ENCODE measurements around the gene GLG1. TPM values are rescaled to one million over a fixed set of nuclear protein-coding genes. Genes with fewer than 3 reads are reported as not detected.

GLG1 gene
- total RNA-seq, 1 donor, result 191 TPM

DNA sequence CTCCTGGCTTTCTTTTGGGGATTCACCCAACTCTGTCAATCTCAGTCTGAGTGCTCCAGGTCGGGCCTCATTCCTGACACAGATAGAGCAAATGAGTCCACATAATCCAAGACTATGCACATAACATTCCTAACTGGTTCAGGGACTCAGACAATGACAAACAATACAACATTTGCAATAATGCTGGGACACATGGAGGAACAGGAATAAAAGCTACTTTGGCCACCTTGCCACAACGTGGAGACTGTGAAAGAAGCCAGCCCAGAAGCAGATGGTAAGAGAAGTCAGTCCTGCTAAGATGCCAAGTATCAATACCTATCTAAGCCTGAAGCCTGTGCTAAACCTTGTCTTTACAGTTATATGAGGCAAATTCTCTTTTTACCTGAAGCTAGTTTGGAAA lies 39.0 kb downstream of the GLG1 start:
- Histone ChIP-seq H3K27me3 (ENCODE audit: insufficient read depth, low read length) (no peaks in the 10 kb centered on the region), H3K4me3 (ENCODE audit: insufficient read depth, low read length) (no peak overlapping the region), H3K36me3 (ENCODE audit: insufficient read depth, low read length) (no peaks in the 10 kb centered on the region), H3K4me1 (ENCODE audit: insufficient read depth, low read length) (peaks cover 11% of the 10 kb centered on the region), H2AFZ (ENCODE audit: low read length) (no peak overlapping the region), H4K20me1 (ENCODE audit: insufficient read depth, low read length) (peaks cover 60% of the 10 kb centered on the region), H3K27ac (ENCODE audit: low read depth, low read length) (no peak overlapping the region), H3K9me3 (ENCODE audit: low read depth, low read length) (no peaks in the 10 kb centered on the region), H3K79me2 (ENCODE audit: insufficient read depth, low read length) (peaks cover 90% of the 10 kb centered on the region), H3K4me2 (ENCODE audit: insufficient read depth, low read length) (no peak overlapping the region)
- peak; percentile 57 for DNase-seq (ENCODE audit: insufficient read length, low spot score, missing footprints)
- TF ChIP-seq, protein P1, sequence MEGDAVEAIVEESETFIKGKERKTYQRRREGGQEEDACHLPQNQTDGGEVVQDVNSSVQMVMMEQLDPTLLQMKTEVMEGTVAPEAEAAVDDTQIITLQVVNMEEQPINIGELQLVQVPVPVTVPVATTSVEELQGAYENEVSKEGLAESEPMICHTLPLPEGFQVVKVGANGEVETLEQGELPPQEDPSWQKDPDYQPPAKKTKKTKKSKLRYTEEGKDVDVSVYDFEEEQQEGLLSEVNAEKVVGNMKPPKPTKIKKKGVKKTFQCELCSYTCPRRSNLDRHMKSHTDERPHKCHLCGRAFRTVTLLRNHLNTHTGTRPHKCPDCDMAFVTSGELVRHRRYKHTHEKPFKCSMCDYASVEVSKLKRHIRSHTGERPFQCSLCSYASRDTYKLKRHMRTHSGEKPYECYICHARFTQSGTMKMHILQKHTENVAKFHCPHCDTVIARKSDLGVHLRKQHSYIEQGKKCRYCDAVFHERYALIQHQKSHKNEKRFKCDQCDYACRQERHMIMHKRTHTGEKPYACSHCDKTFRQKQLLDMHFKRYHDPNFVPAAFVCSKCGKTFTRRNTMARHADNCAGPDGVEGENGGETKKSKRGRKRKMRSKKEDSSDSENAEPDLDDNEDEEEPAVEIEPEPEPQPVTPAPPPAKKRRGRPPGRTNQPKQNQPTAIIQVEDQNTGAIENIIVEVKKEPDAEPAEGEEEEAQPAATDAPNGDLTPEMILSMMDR (IDR thresholded peaks at IDR 0.05; ENCODE audit: extremely low read depth, low read depth, low read length), result no peak

- H3K36me3 ChIP-seq (ENCODE audit: insufficient read depth, low read length), result no peaks in the 10 kb centered on the region
- no peaks in the 10 kb centered on the region for H3K9me3 ChIP-seq (ENCODE audit: low read depth, low read length)
- H3K4me2 ChIP-seq (ENCODE audit: insufficient read depth, low read length), result no peak overlapping the region
- no peak overlapping the region for H2AFZ ChIP-seq (ENCODE audit: low read length)
- H4K20me1 ChIP-seq (ENCODE audit: insufficient read depth, low read length), result peaks cover 67% of the 10 kb centered on the region
- no peak overlapping the region for H3K27ac ChIP-seq (ENCODE audit: low read depth, low read length)
- H3K27me3 ChIP-seq (ENCODE audit: insufficient read depth, low read length), result no peaks in the 10 kb centered on the region
- TF ChIP-seq, protein P1 (IDR thresholded peaks at IDR 0.05; ENCODE audit: extremely low read depth, low read depth, low read length), result no peak
- H3K4me3 ChIP-seq (ENCODE audit: insufficient read depth, low read length), result no peak overlapping the region
- peaks cover 11% of the 10 kb centered on the region for H3K4me1 ChIP-seq (ENCODE audit: insufficient read depth, low read length)
- H3K79me2 ChIP-seq (ENCODE audit: insufficient read depth, low read length), result peaks cover 93% of the 10 kb centered on the region
- no peak for DNase-seq (ENCODE audit: insufficient read length, low spot score, missing footprints)
These were observed 41.5 kb downstream of the GLG1 start for GRCh38 chr16:74565378-74565777.

DNA sequence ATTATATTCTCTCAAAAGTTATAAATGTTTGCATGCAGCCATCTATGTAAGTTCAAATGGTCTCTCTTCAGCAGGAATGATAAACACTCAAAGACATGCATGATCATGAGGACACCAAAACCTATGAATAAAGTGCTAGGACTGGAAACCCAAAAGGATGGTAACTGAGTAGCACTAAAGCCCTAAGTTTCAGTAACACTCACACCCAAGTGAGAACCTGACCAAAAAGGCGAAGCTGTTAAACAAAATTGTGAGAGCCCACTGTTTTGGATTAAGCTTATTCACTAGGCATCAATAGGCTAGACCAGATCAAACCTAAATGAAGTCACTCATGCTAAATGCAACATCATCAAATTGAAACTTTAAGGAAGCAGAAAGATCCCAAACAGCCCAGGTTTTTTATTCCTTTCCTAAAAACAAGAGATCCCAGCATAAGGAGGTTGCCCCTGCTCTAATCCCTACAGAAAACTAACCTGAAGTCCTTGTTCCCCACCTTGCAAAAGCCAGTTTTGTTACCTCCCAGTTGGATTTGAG lies 42.4 kb downstream of the GLG1 start:
- TF ChIP-seq, protein P1 (IDR thresholded peaks at IDR 0.05; ENCODE audit: extremely low read depth, low read depth, low read length), result no peak
- Histone ChIP-seq H3K4me2 (ENCODE audit: insufficient read depth, low read length) (no peak overlapping the region), H3K79me2 (ENCODE audit: insufficient read depth, low read length) (peaks cover 92% of the 10 kb centered on the region), H3K27ac (ENCODE audit: low read depth, low read length) (no peak overlapping the region), H3K36me3 (ENCODE audit: insufficient read depth, low read length) (no peaks in the 10 kb centered on the region), H3K9me3 (ENCODE audit: low read depth, low read length) (no peaks in the 10 kb centered on the region), H3K4me3 (ENCODE audit: insufficient read depth, low read length) (no peak overlapping the region), H2AFZ (ENCODE audit: low read length) (no peak overlapping the region), H4K20me1 (ENCODE audit: insufficient read depth, low read length) (peaks cover 69% of the 10 kb centered on the region), H3K4me1 (ENCODE audit: insufficient read depth, low read length) (peaks cover 11% of the 10 kb centered on the region), H3K27me3 (ENCODE audit: insufficient read depth, low read length) (no peaks in the 10 kb centered on the region)
- DNase-seq (ENCODE audit: insufficient read length, low spot score, missing footprints), result no peak

GRCh38 chr16:74563828-74564263 lies 43.1 kb downstream of the GLG1 start:
- Histone ChIP-seq H3K9me3 (ENCODE audit: low read depth, low read length) (no peaks in the 10 kb centered on the region), H3K27ac (ENCODE audit: low read depth, low read length) (no peak overlapping the region), H3K4me1 (ENCODE audit: insufficient read depth, low read length) (peaks cover 6% of the 10 kb centered on the region), H3K27me3 (ENCODE audit: insufficient read depth, low read length) (no peaks in the 10 kb centered on the region), H3K79me2 (ENCODE audit: insufficient read depth, low read length) (peaks cover 92% of the 10 kb centered on the region), H3K4me3 (ENCODE audit: insufficient read depth, low read length) (no peak overlapping the region), H2AFZ (ENCODE audit: low read length) (no peak overlapping the region), H4K20me1 (ENCODE audit: insufficient read depth, low read length) (peaks cover 63% of the 10 kb centered on the region), H3K4me2 (ENCODE audit: insufficient read depth, low read length) (no peak overlapping the region), H3K36me3 (ENCODE audit: insufficient read depth, low read length) (no peaks in the 10 kb centered on the region)
- TF ChIP-seq, protein P1 (IDR thresholded peaks at IDR 0.05; ENCODE audit: extremely low read depth, low read depth, low read length), result no peak
- peak; percentile 26 for DNase-seq (ENCODE audit: insufficient read length, low spot score, missing footprints)
